ENCODE data around the gene MALT1.
"Not testable (repeated sequence)": the region's sequence is repeated elsewhere in the genome, so short reads cannot be mapped to it uniquely, and the experiment has no call there.

Gene MALT1

GRCh38 chr18:58769321-58769720 lies 98.1 kb downstream of the MALT1 start:
- no peaks in the 10 kb centered on the region for H3K79me2 ChIP-seq (ENCODE audit: low read length)
- no peaks in the 10 kb centered on the region for H3K36me3 ChIP-seq (replicated peaks; ENCODE audit: low read depth, low read length)
- TF ChIP-seq EZH2phosphoT487 (IDR thresholded peaks at IDR 0.05; ENCODE audit: low read depth) (no peak), CTCF (IDR thresholded peaks at IDR 0.05; ENCODE audit: low read depth, low read length) (no peak)
- H3K27me3 ChIP-seq (ENCODE audit: low read depth, low read length) = peaks cover 50% of the 10 kb centered on the region
- no peak overlapping the region for H3K4me2 ChIP-seq (ENCODE audit: low read length)
- H3K9me3 ChIP-seq (ENCODE audit: insufficient read depth, low read length) = no peaks in the 10 kb centered on the region
- no peak overlapping the region for H3K9ac ChIP-seq (ENCODE audit: low read length)
- peaks cover 26% of the 10 kb centered on the region for H3K4me1 ChIP-seq (ENCODE audit: low read length)
- H3K4me3 ChIP-seq (ENCODE audit: low read length) = no peak overlapping the region
- no peak overlapping the region for H2AFZ ChIP-seq (ENCODE audit: low read depth, low read length)
- no peaks in the 10 kb centered on the region for H4K20me1 ChIP-seq (ENCODE audit: insufficient read depth, low read length)
- H3K27ac ChIP-seq (ENCODE audit: low read length) = no peak overlapping the region

- Histone ChIP-seq H4K20me1 (ENCODE audit: insufficient read depth, low read length) (no peaks in the 10 kb centered on the region), H3K4me3 (ENCODE audit: low read length) (no peak overlapping the region), H3K27ac (ENCODE audit: low read length) (no peak overlapping the region), H3K9ac (ENCODE audit: low read length) (no peak overlapping the region), H3K27me3 (ENCODE audit: low read depth, low read length) (peaks cover 37% of the 10 kb centered on the region), H3K9me3 (ENCODE audit: insufficient read depth, low read length) (no peaks in the 10 kb centered on the region), H3K4me1 (ENCODE audit: low read length) (peaks cover 23% of the 10 kb centered on the region), H3K36me3 (replicated peaks; ENCODE audit: low read depth, low read length) (no peaks in the 10 kb centered on the region), H3K4me2 (ENCODE audit: low read length) (no peak overlapping the region), H2AFZ (ENCODE audit: low read depth, low read length) (peak overlapping the region; percentile 2; the same call in 1 of the 2 replicates), H3K79me2 (ENCODE audit: low read length) (no peaks in the 10 kb centered on the region)
- no peak for TF ChIP-seq CTCF (IDR thresholded peaks at IDR 0.05; ENCODE audit: low read depth, low read length)
- no peak for TF ChIP-seq EZH2phosphoT487 (IDR thresholded peaks at IDR 0.05; ENCODE audit: low read depth)
These were observed 99.3 kb downstream of the MALT1 start for GRCh38 chr18:58770601-58771000.

GRCh38 chr18:58772161-58772560 lies 100.9 kb downstream of the MALT1 start:
- Histone ChIP-seq H3K27me3 (ENCODE audit: low read depth, low read length) (peaks cover 22% of the 10 kb centered on the region), H3K36me3 (replicated peaks; ENCODE audit: low read depth, low read length) (no peaks in the 10 kb centered on the region), H3K4me1 (ENCODE audit: low read length) (peaks cover 23% of the 10 kb centered on the region), H3K79me2 (ENCODE audit: low read length) (no peaks in the 10 kb centered on the region), H3K9me3 (ENCODE audit: insufficient read depth, low read length) (no peaks in the 10 kb centered on the region), H3K4me2 (ENCODE audit: low read length) (no peak overlapping the region), H3K27ac (ENCODE audit: low read length) (no peak overlapping the region), H4K20me1 (ENCODE audit: insufficient read depth, low read length) (no peaks in the 10 kb centered on the region), H3K4me3 (ENCODE audit: low read length) (no peak overlapping the region), H2AFZ (ENCODE audit: low read depth, low read length) (no peak overlapping the region), H3K9ac (ENCODE audit: low read length) (no peak overlapping the region)
- TF ChIP-seq EZH2phosphoT487 (IDR thresholded peaks at IDR 0.05; ENCODE audit: low read depth) (no peak), CTCF (IDR thresholded peaks at IDR 0.05; ENCODE audit: low read depth, low read length) (no peak)

- Histone ChIP-seq H2AFZ (ENCODE audit: low read depth, low read length) (no peak overlapping the region), H3K79me2 (ENCODE audit: low read length) (no peaks in the 10 kb centered on the region)
These were observed 104.8 kb downstream of the MALT1 start for GRCh38 chr18:58776084-58776483.

GRCh38 chr18:58776541-58776940 lies 105.3 kb downstream of the MALT1 start:
- H3K79me2 ChIP-seq (ENCODE audit: low read length); H3K27me3 ChIP-seq (ENCODE audit: low read depth, low read length); H3K9ac ChIP-seq (ENCODE audit: low read length); H4K20me1 ChIP-seq (ENCODE audit: insufficient read depth, low read length); H2AFZ ChIP-seq (ENCODE audit: low read depth, low read length); H3K4me3 ChIP-seq (ENCODE audit: low read length); H3K27ac ChIP-seq (ENCODE audit: low read length); H3K36me3 ChIP-seq (replicated peaks; ENCODE audit: low read depth, low read length); H3K4me1 ChIP-seq (ENCODE audit: low read length); H3K4me2 ChIP-seq (ENCODE audit: low read length); H3K9me3 ChIP-seq (ENCODE audit: insufficient read depth, low read length): not testable (repeated sequence)

More at GRCh38 chr18:58776084-58776483, 104.8 kb downstream of the MALT1 start:
- Histone ChIP-seq H3K4me2 (ENCODE audit: low read length) (no peak overlapping the region), H3K36me3 (replicated peaks; ENCODE audit: low read depth, low read length) (no peaks in the 10 kb centered on the region), H3K27ac (ENCODE audit: low read length) (no peak overlapping the region), H3K4me1 (ENCODE audit: low read length) (peaks cover 12% of the 10 kb centered on the region), H3K9ac (ENCODE audit: low read length) (no peak overlapping the region), H3K4me3 (ENCODE audit: low read length) (no peak overlapping the region), H3K9me3 (ENCODE audit: insufficient read depth, low read length) (no peaks in the 10 kb centered on the region), H4K20me1 (ENCODE audit: insufficient read depth, low read length) (no peaks in the 10 kb centered on the region), H3K27me3 (ENCODE audit: low read depth, low read length) (peaks cover 3% of the 10 kb centered on the region; the same call in 1 of the 2 replicates)
- no peak for TF ChIP-seq EZH2phosphoT487 (IDR thresholded peaks at IDR 0.05; ENCODE audit: low read depth)
- no peak for TF ChIP-seq CTCF (IDR thresholded peaks at IDR 0.05; ENCODE audit: low read depth, low read length)

All from OCI-LY3 (cell line).